GM13976 (cell line): ENCODE data around the gene LAIR2.
"Not testable (repeated sequence)": the region's sequence is repeated elsewhere in the genome, so short reads cannot be mapped to it uniquely, and the experiment has no call there.

Source experiments
- DNase-seq: peaks from one replicate; pipeline ENCODE4 v3.0.0; 2012; ENCODE audit warnings: low spot score
- CTCF ChIP-seq: IDR thresholded peaks from 2 replicates; pipeline ENCODE4 v1.5.1; 2012; ENCODE audit warnings: borderline replicate concordance, mild to moderate bottlenecking; ENCODE audit not compliant: insufficient read depth; ENCODE audit errors: extremely low read depth, missing control alignments, control extremely low read depth
- in situ Hi-C: fragments of 300-500 bp; cut with MboI; formaldehyde crosslinking; loops from one replicate; pipeline ENCODE4 v1.12.0; 2022; ENCODE audit warnings: low sequenced_read_pairs, mixed read lengths, inconsistent platforms; ENCODE audit not compliant: unreplicated experiment

The LAIR2 gene

GRCh38 chr19:54482889-54483288 lies 19.7 kb upstream of the LAIR2 start:
- no peak for DNase-seq
- in situ Hi-C loops, result loop anchor here (25.0 kb wide), 2 partner anchors 179 to 429 kb away; partner anchors contain the start of genes LILRB4 and NCR1
- TF ChIP-seq CTCF, result no peak

GRCh38 chr19:54484451-54484850 lies 18.2 kb upstream of the LAIR2 start:
- no peak for TF ChIP-seq CTCF
- DNase-seq, result no peak
- in situ Hi-C loops, result loop anchor here (25.0 kb wide), 2 partner anchors 178 to 428 kb away; partner anchors contain the start of genes LILRB4 and NCR1

- no peak for TF ChIP-seq CTCF
- DNase-seq, result no peak
- in situ Hi-C loops, result loop anchor here (25.0 kb wide), 2 partner anchors 176 to 426 kb away; partner anchors contain the start of genes LILRB4 and NCR1
These were observed 16.8 kb upstream of the LAIR2 start for GRCh38 chr19:54485851-54486250.

- no peak for DNase-seq
- in situ Hi-C loops, result loop anchor here (25.0 kb wide), 2 partner anchors 173 to 423 kb away; partner anchors contain the start of genes LILRB4 and NCR1
- no peak for TF ChIP-seq CTCF
These were observed 13.3 kb upstream of the LAIR2 start for GRCh38 chr19:54489341-54489740.

- TF ChIP-seq CTCF, result no peak
- in situ Hi-C loops, result loop anchor here (25.0 kb wide), 2 partner anchors 173 to 423 kb away; partner anchors contain the start of genes LILRB4 and NCR1
- no peak for DNase-seq
These were observed 12.9 kb upstream of the LAIR2 start for GRCh38 chr19:54489766-54490165.

- in situ Hi-C loops, result loop anchor here (25.0 kb wide), 2 partner anchors 170 to 420 kb away; partner anchors contain the start of genes LILRB4 and NCR1
- no peak for TF ChIP-seq CTCF
These were observed 10.1 kb upstream of the LAIR2 start for GRCh38 chr19:54492568-54492967.

GRCh38 chr19:54493056-54493455 lies 9.6 kb upstream of the LAIR2 start:
- in situ Hi-C loops, result loop anchor here (25.0 kb wide), 2 partner anchors 169 to 419 kb away; partner anchors contain the start of genes LILRB4 and NCR1

More at GRCh38 chr19:54492568-54492967, 10.1 kb upstream of the LAIR2 start:
- no peak for DNase-seq

More at GRCh38 chr19:54493056-54493455, 9.6 kb upstream of the LAIR2 start:
- DNase-seq, result not testable (repeated sequence)
